B cell (primary cell): Measurements from ENCODE around the gene ATXN2. TPM values are rescaled to one million over a fixed set of nuclear protein-coding genes. Genes with fewer than 3 reads are reported as not detected.

Experiments
- ATAC-seq: fragments of 200-7000 bp; cut with Tn5 transposase; one replicate; pipeline ENCODE4 v1.10.0; 2021; ENCODE audit warnings: low read depth, mild to moderate bottlenecking, moderate number of reproducible peaks, moderate library complexity
- CTCF ChIA-PET: fragments of 350-600 bp; sonication (Branson Sonifier 250); formaldehyde crosslinking; loops from one replicate; lab custom pipeline; 2021; ENCODE audit warnings: antibody characterized with exemption, inconsistent platforms; lab: Charles Lee
- POLR2A ChIA-PET: fragments of 350-600 bp; sonication (Branson Sonifier 250); formaldehyde crosslinking; loops from one replicate; lab custom pipeline; 2021; ENCODE audit warnings: antibody characterized with exemption; lab: Charles Lee
- DNase-seq: peaks from one replicate; pipeline ENCODE4 v3.0.0; 2013
- H2AFZ ChIP-seq: 2 replicates; pipeline ENCODE4 v1.6.1; 2012; ENCODE audit warnings: mild to moderate bottlenecking, low read depth, low read length; ENCODE audit not compliant: insufficient read depth, poor library complexity, severe bottlenecking
- H3K27ac ChIP-seq, 2 donors: 1 replicate in 1 of 2; 2 replicates in 1 of 2; pipeline ENCODE4 v1.5.1; 2012 to 2013; ENCODE audit warnings: low read length in 2 of 2, mild to moderate bottlenecking in 2 of 2, moderate library complexity in 1 of 2
- H3K27me3 ChIP-seq, 4 experiments: fragments of 200-600 bp in 1 of 4; sonication (generic) in 1 of 4; replicated peaks in 1 of 4; 1 replicate in 2 of 4; 2 replicates in 2 of 4; pipeline versions ENCODE4 v1.6.1 to v1.7.0; 2013 to 2016; ENCODE audit warnings: low read length in 3 of 4, mild to moderate bottlenecking in 2 of 4, mixed read lengths in 1 of 4, moderate library complexity in 1 of 4; ENCODE audit not compliant: insufficient read depth in 4 of 4, control insufficient read depth in 3 of 4; ENCODE audit errors: control extremely low read depth in 1 of 4
- H3K36me3 ChIP-seq, 2 experiments: replicated peaks in 1 of 2; 1 replicate in 1 of 2; 2 replicates in 1 of 2; pipeline versions ENCODE4 v1.6.1 to v1.7.1; 2013; ENCODE audit warnings: low read length in 1 of 2; ENCODE audit not compliant: insufficient read depth in 2 of 2, control insufficient read depth in 1 of 2; ENCODE audit errors: control extremely low read depth in 1 of 2, extremely low read depth in 1 of 2
- H3K4me1 ChIP-seq, 2 donors: fragments of 200-600 bp in 1 of 2; sonication (generic) in 1 of 2; 1 replicate in 1 of 2; 2 replicates in 1 of 2; pipeline versions ENCODE4 v1.5.1 to v1.6.1; 2013 to 2017; ENCODE audit warnings: low read length in 2 of 2; ENCODE audit not compliant: control insufficient read depth in 2 of 2, insufficient read depth in 2 of 2
- H3K4me2 ChIP-seq: replicated peaks from 2 replicates; pipeline ENCODE3; 2012; ENCODE audit warnings: mild to moderate bottlenecking, low read depth, low read length; ENCODE audit not compliant: poor library complexity, severe bottlenecking
- H3K4me3 ChIP-seq, 5 experiments: fragments of 200-600 bp in 1 of 5; sonication (generic) in 1 of 5; 1 replicate in 3 of 5; 2 replicates in 2 of 5; pipeline versions ENCODE4 v1.5.1 to v1.7.0; 2011 to 2016; ENCODE audit warnings: low read length in 4 of 5, mild to moderate bottlenecking in 4 of 5, low read depth in 2 of 5, control low read depth in 1 of 5, moderate library complexity in 1 of 5; ENCODE audit not compliant: insufficient read depth in 1 of 5; ENCODE audit errors: control extremely low read depth in 1 of 5, extremely low read depth in 1 of 5
- H3K79me2 ChIP-seq: fragments of 200-600 bp; sonication (generic); one replicate; pipeline ENCODE4 v1.6.0; 2016; ENCODE audit warnings: low read length; ENCODE audit not compliant: control insufficient read depth, insufficient read depth
- H3K9ac ChIP-seq: fragments of 200-600 bp; sonication (generic); 2 replicates; pipeline ENCODE4 v1.6.1; 2017; ENCODE audit warnings: mild to moderate bottlenecking, low read length, moderate library complexity
- H3K9me3 ChIP-seq, 3 donors: one replicate each; pipeline versions ENCODE4 v1.6.1 to v1.7.1; 2013; ENCODE audit warnings: low read length in 2 of 3; ENCODE audit not compliant: control insufficient read depth in 2 of 3, insufficient read depth in 1 of 3; ENCODE audit errors: control extremely low read depth in 1 of 3
- H4K20me1 ChIP-seq: 2 replicates; pipeline ENCODE4 v1.6.0; 2012; ENCODE audit warnings: mild to moderate bottlenecking, low read length; ENCODE audit not compliant: insufficient read depth, control insufficient read depth, poor library complexity, severe bottlenecking
- H3K27ac Mint-ChIP-seq: one replicate; pipeline ENCODE4 v1.8.0; 2021; ENCODE audit warnings: mixed read lengths
- H3K27me3 Mint-ChIP-seq: one replicate; pipeline ENCODE4 v1.8.0; 2021; ENCODE audit warnings: mixed read lengths
- H3K4me1 Mint-ChIP-seq: one replicate; pipeline ENCODE4 v1.8.0; 2021; ENCODE audit warnings: mixed read lengths
- H3K4me3 Mint-ChIP-seq: one replicate; pipeline ENCODE4 v1.8.0; 2021; ENCODE audit warnings: mixed read lengths
- H3K9me3 Mint-ChIP-seq: one replicate; pipeline ENCODE4 v1.8.0; 2022; ENCODE audit warnings: mixed read lengths; ENCODE audit not compliant: insufficient read depth
- EZH2 ChIP-seq: IDR thresholded peaks from 2 replicates; pipeline ENCODE4 v1.6.1; 2012; ENCODE audit warnings: borderline replicate concordance, low read depth, mild to moderate bottlenecking, moderate library complexity, low read length; ENCODE audit not compliant: insufficient read depth, poor library complexity, severe bottlenecking
- WGBS: methylation state at CpG from one replicate; pipeline ENCODE4 v1.1.5; 2013; ENCODE audit warnings: missing lambda C conversion rate; ENCODE audit not compliant: insufficient coverage; 5-methylcytosine and 5-hydroxymethylcytosine counted together
- intact Hi-C: fragments of 100-400 bp; cut with micrococcal nuclease; formaldehyde crosslinking; loops from one replicate; pipeline ENCODE4 v1.10.0; 2022
- polyA plus RNA-seq: library from polyadenylated mRNA; depleted of rRNA; stranded (reverse); fragments of >200 nt; gene quantifications from 2 replicates; pipeline ENCODE4 v1.2.3, GENCODE V29; 2012
- total RNA-seq, 2 donors: library from RNA; stranded (reverse); fragments of 120-200 nt in 1 of 2; gene quantifications; 1 replicate in 1 of 2; 2 replicates in 1 of 2; pipeline versions ENCODE4 v1.2.3 to v1.2.4, GENCODE V29; 2013 to 2022
- TF ChIP-seq, protein P1 (sequence below): fragments of 200-600 bp; IDR thresholded peaks from one replicate; pipeline ENCODE4 v1.8.0; 2022; ENCODE audit warnings: antibody characterized with exemption, mild to moderate bottlenecking

Gene ATXN2
- total and polyA plus RNA-seq, 2 donors (not counting 1 experiment from before 2014, with no cell fraction given) = 28.2 to 83.8 TPM

- peaks cover 8 to 28% of the 10 kb centered on the region in 2 experiments for H3K36me3 ChIP-seq
- no CpG with 5 or more reads among the region's 2 CpGs for WGBS
- no peaks in the 10 kb centered on the region for H4K20me1 ChIP-seq
- intact Hi-C loops = no loop called here
- no peaks in the 10 kb centered on the region for H3K27me3 Mint-ChIP-seq
- DNase-seq = no peak
- H3K79me2 ChIP-seq = no peaks in the 10 kb centered on the region
- ChIA-PET CTCF (no interaction called here), POLR2A (no interaction called here)
- no peak overlapping the region for H2AFZ ChIP-seq
- H3K27me3 ChIP-seq = no peaks in the 10 kb centered on the region
- no peak overlapping the region for H3K27ac ChIP-seq
- H3K4me1 ChIP-seq = no peaks in the 10 kb centered on the region
- H3K9me3 ChIP-seq = no peaks in the 10 kb centered on the region
- no peak overlapping the region for H3K4me3 Mint-ChIP-seq
- no peak overlapping the region for H3K4me2 ChIP-seq
- H3K9ac ChIP-seq = no peak overlapping the region
- no peak for ATAC-seq
- H3K4me1 Mint-ChIP-seq = no peaks in the 10 kb centered on the region
- H3K9me3 Mint-ChIP-seq = no peaks in the 10 kb centered on the region
- H3K27ac Mint-ChIP-seq = no peak overlapping the region
- H3K4me3 ChIP-seq = no peak overlapping the region
- TF ChIP-seq, protein P1, sequence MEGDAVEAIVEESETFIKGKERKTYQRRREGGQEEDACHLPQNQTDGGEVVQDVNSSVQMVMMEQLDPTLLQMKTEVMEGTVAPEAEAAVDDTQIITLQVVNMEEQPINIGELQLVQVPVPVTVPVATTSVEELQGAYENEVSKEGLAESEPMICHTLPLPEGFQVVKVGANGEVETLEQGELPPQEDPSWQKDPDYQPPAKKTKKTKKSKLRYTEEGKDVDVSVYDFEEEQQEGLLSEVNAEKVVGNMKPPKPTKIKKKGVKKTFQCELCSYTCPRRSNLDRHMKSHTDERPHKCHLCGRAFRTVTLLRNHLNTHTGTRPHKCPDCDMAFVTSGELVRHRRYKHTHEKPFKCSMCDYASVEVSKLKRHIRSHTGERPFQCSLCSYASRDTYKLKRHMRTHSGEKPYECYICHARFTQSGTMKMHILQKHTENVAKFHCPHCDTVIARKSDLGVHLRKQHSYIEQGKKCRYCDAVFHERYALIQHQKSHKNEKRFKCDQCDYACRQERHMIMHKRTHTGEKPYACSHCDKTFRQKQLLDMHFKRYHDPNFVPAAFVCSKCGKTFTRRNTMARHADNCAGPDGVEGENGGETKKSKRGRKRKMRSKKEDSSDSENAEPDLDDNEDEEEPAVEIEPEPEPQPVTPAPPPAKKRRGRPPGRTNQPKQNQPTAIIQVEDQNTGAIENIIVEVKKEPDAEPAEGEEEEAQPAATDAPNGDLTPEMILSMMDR = no peak
- TF ChIP-seq EZH2 = no peak
Observed at GRCh38 chr12:111469401-111469800, 129.7 kb downstream of the ATXN2 start.

DNA sequence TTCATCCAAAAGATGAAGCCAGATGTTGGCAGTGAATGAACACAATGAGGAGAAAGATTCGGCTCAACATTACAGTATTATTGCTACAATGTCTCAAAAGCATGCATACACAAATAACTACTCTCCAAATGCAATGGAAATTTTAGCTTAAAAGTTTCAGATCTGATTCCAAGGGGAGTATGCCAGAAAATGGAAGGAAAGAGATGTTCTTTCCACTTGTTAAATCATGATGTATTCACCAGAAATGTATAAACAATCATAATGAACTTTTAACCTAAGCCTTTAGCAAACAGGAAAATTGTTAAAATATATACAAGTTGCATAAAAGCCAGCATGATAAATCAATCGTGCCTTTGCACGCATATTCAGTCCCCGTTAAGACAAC lies 131.3 kb downstream of the ATXN2 start:
- Histone ChIP-seq H2AFZ (no peak overlapping the region), H3K27me3 (no peaks in the 10 kb centered on the region), H3K4me2 (no peak overlapping the region), H3K27ac (no peak overlapping the region), H4K20me1 (no peaks in the 10 kb centered on the region), H3K9ac (no peak overlapping the region), H3K4me1 (peaks cover 3 to 5% of the 10 kb centered on the region in 2 donors), H3K9me3 (no peaks in the 10 kb centered on the region), H3K4me3 (no peak overlapping the region), H3K36me3 (peaks cover 8 to 28% of the 10 kb centered on the region in 2 experiments), H3K79me2 (no peaks in the 10 kb centered on the region)
- DNase-seq (no peak), ATAC-seq (no peak)
- ChIA-PET POLR2A (no interaction called here), CTCF (no interaction called here)
- intact Hi-C loops = no loop called here
- H3K27me3 Mint-ChIP-seq = no peaks in the 10 kb centered on the region
- no peak overlapping the region for H3K4me3 Mint-ChIP-seq
- H3K9me3 Mint-ChIP-seq = no peaks in the 10 kb centered on the region
- TF ChIP-seq, protein P1 = no peak
- TF ChIP-seq EZH2 = no peak
- H3K4me1 Mint-ChIP-seq = peaks cover 3% of the 10 kb centered on the region
- H3K27ac Mint-ChIP-seq = no peak overlapping the region
- WGBS = no CpG with 5 or more reads among the region's 4 CpGs
